DND-41 (cell line): ENCODE results near the gene XKR7.

Source experiments
- ATAC-seq: fragments of 200-7000 bp; cut with Tn5 transposase; 3 replicates; pipeline ENCODE4 v1.9.1; 2021; ENCODE audit warnings: low read depth; ENCODE audit not compliant: insufficient read depth
- DNase-seq: peaks from one replicate; pipeline ENCODE4 v3.0.0-alpha.2; 2020
- H2AFZ ChIP-seq: 2 replicates; pipeline ENCODE4 v1.6.0; 2012; ENCODE audit warnings: low read depth, low read length
- H3K27ac ChIP-seq: 2 replicates; pipeline ENCODE4 v1.5.1; 2012; ENCODE audit warnings: low read length, inconsistent platforms
- H3K27me3 ChIP-seq: fragments of 200-600 bp; sonication (generic); 2 replicates; pipeline ENCODE4 v1.6.0; 2012; ENCODE audit warnings: low read length, mild to moderate bottlenecking, inconsistent platforms; ENCODE audit not compliant: insufficient read depth, poor library complexity
- H3K36me3 ChIP-seq: 2 replicates; pipeline ENCODE4 v1.5.1; 2012; ENCODE audit warnings: low read length, inconsistent platforms; ENCODE audit not compliant: insufficient read depth
- H3K4me1 ChIP-seq: 2 replicates; pipeline ENCODE4 v1.5.1; 2012; ENCODE audit warnings: mild to moderate bottlenecking, low read length; ENCODE audit not compliant: insufficient read depth
- H3K4me2 ChIP-seq: 2 replicates; pipeline ENCODE4 v1.6.0; 2012; ENCODE audit warnings: mild to moderate bottlenecking, moderate library complexity, low read length, inconsistent platforms; ENCODE audit not compliant: insufficient read depth
- H3K4me3 ChIP-seq, 2 experiments: fragments of 200-600 bp in 1 of 2; shearing (Covaris generic) in 1 of 2; 2 replicates each; pipeline ENCODE4 v1.5.1; 2012 to 2016; ENCODE audit warnings: inconsistent platforms in 2 of 2, low read length in 2 of 2, mild to moderate bottlenecking in 2 of 2, low read depth in 1 of 2, moderate library complexity in 1 of 2
- H3K79me2 ChIP-seq: 2 replicates; pipeline ENCODE4 v1.6.0; 2012; ENCODE audit warnings: low read length, inconsistent platforms; ENCODE audit not compliant: insufficient read depth
- H3K9ac ChIP-seq: 2 replicates; pipeline ENCODE4 v1.6.0; 2012; ENCODE audit warnings: low read depth, mild to moderate bottlenecking, inconsistent platforms, low read length, moderate library complexity
- H3K9me3 ChIP-seq: 2 replicates; pipeline ENCODE4 v1.5.1; 2012; ENCODE audit warnings: low read length, moderate library complexity, mild to moderate bottlenecking, inconsistent platforms; ENCODE audit not compliant: insufficient read depth, severe bottlenecking
- H4K20me1 ChIP-seq: 2 replicates; pipeline ENCODE4 v1.6.0; 2012; ENCODE audit warnings: low read length; ENCODE audit not compliant: insufficient read depth
- CTCF ChIP-seq: IDR thresholded peaks from 2 replicates; pipeline ENCODE4 v1.5.1; 2012; ENCODE audit warnings: borderline replicate concordance, low read length, moderate library complexity, mild to moderate bottlenecking; ENCODE audit not compliant: poor library complexity, severe bottlenecking; ENCODE audit errors: extremely low read depth
- EZH2 ChIP-seq: IDR thresholded peaks from 3 replicates; pipeline ENCODE4 v1.6.1; 2012; ENCODE audit warnings: borderline replicate concordance, low read depth, mild to moderate bottlenecking, moderate library complexity, low read length, inconsistent platforms; ENCODE audit not compliant: severe bottlenecking

Gene XKR7

GRCh38 chr20:31987744-31988143, 19.8 kb downstream of the XKR7 start:
- Histone ChIP-seq H3K4me2 (no peak overlapping the region), H3K79me2 (no peaks in the 10 kb centered on the region), H3K27ac (no peak overlapping the region), H4K20me1 (no peaks in the 10 kb centered on the region; the same call in 1 of the 2 replicates), H2AFZ (no peak overlapping the region), H3K9me3 (no peaks in the 10 kb centered on the region), H3K9ac (no peak overlapping the region), H3K4me1 (no peaks in the 10 kb centered on the region), H3K4me3 (no peak overlapping the region), H3K27me3 (peaks cover 5% of the 10 kb centered on the region), H3K36me3 (no peaks in the 10 kb centered on the region)
- ATAC-seq: no peak
- no peak for DNase-seq
- TF ChIP-seq CTCF (no peak), EZH2 (no peak)

- Histone ChIP-seq H3K36me3 (no peaks in the 10 kb centered on the region), H3K4me3 (no peak overlapping the region), H3K79me2 (no peaks in the 10 kb centered on the region), H3K27me3 (peaks cover 13% of the 10 kb centered on the region), H3K27ac (no peak overlapping the region), H4K20me1 (no peaks in the 10 kb centered on the region; the same call in 1 of the 2 replicates), H3K4me1 (no peaks in the 10 kb centered on the region), H2AFZ (no peak overlapping the region), H3K9ac (no peak overlapping the region), H3K9me3 (no peaks in the 10 kb centered on the region), H3K4me2 (no peak overlapping the region)
- no peak for ATAC-seq
- DNase-seq: no peak
- no peak for TF ChIP-seq CTCF
- TF ChIP-seq EZH2: no peak
Measured at GRCh38 chr20:31988430-31989015, 20.6 kb downstream of the XKR7 start.

GRCh38 chr20:31989030-31989645, 21.2 kb downstream of the XKR7 start:
- TF ChIP-seq CTCF (no peak), EZH2 (no peak)
- H3K4me1 ChIP-seq: no peaks in the 10 kb centered on the region
- H3K36me3 ChIP-seq: no peaks in the 10 kb centered on the region
- H3K9ac ChIP-seq: no peak overlapping the region
- H3K9me3 ChIP-seq: no peaks in the 10 kb centered on the region
- ATAC-seq: no peak
- H3K4me3 ChIP-seq: no peak overlapping the region
- H3K27me3 ChIP-seq: peaks cover 18% of the 10 kb centered on the region
- no peak overlapping the region for H2AFZ ChIP-seq
- no peak for DNase-seq
- H3K4me2 ChIP-seq: no peak overlapping the region
- H3K79me2 ChIP-seq: no peaks in the 10 kb centered on the region
- H3K27ac ChIP-seq: no peak overlapping the region
- peaks cover 4% of the 10 kb centered on the region; the same call in 1 of the 2 replicates for H4K20me1 ChIP-seq
